H1 (cell line): ENCODE results near the gene SAMD4A. TPM values are rescaled to one million over a fixed set of nuclear protein-coding genes. Genes with fewer than 3 reads are reported as not detected.

Source experiments
- CTCF ChIA-PET: fragments of 300-600 bp; sonication (Branson Sonifier 250); formaldehyde crosslinking; loops from one replicate; lab custom pipeline; 2021; ENCODE audit not compliant: partially characterized antibody; lab: Charles Lee
- POLR2A ChIA-PET: fragments of 300-600 bp; sonication (Branson Sonifier 250); formaldehyde crosslinking; loops from one replicate; lab custom pipeline; 2021; ENCODE audit warnings: inconsistent platforms; ENCODE audit not compliant: partially characterized antibody; lab: Charles Lee
- DNase-seq, 2 experiments: peaks; one replicate each; pipeline versions ENCODE4 v3.0.0 to v3.0.0-alpha.2; 2010 to 2022; ENCODE audit warnings: low spot score in 2 of 2, low read depth in 1 of 2, mixed read lengths in 1 of 2
- FAIRE-seq: peaks from 2 replicates; lab custom pipeline; 2011; peaks lifted over from hg19 to GRCh38; lab: Jason Lieb, UNC
- H2AFZ ChIP-seq: 2 replicates; pipeline ENCODE4 v1.8.1; 2012; ENCODE audit warnings: low read length, inconsistent platforms
- H2AK5ac ChIP-seq: 2 replicates; pipeline ENCODE4 v1.6.1; 2013; ENCODE audit warnings: low read depth, low read length
- H2BK120ac ChIP-seq: replicated peaks from 2 replicates; pipeline ENCODE3; 2013; ENCODE audit warnings: low read depth, low read length, inconsistent platforms
- H2BK12ac ChIP-seq: 2 replicates; pipeline ENCODE4 v1.6.1; 2013; ENCODE audit warnings: low read depth, low read length
- H2BK15ac ChIP-seq: 2 replicates; pipeline ENCODE4 v1.6.1; 2013; ENCODE audit warnings: low read length
- H2BK20ac ChIP-seq: 2 replicates; pipeline ENCODE4 v1.6.1; 2013; ENCODE audit warnings: low read length
- H2BK5ac ChIP-seq: 2 replicates; pipeline ENCODE4 v1.6.1; 2013; ENCODE audit warnings: low read depth, low read length
- H3K14ac ChIP-seq: 2 replicates; pipeline ENCODE4 v1.6.1; 2013; ENCODE audit warnings: inconsistent platforms; ENCODE audit not compliant: insufficient read length
- H3K18ac ChIP-seq: 2 replicates; pipeline ENCODE4 v1.6.1; 2013; ENCODE audit warnings: low read length; ENCODE audit errors: extremely low read depth
- H3K23ac ChIP-seq: 2 replicates; pipeline ENCODE4 v1.6.1; 2013; ENCODE audit warnings: inconsistent platforms; ENCODE audit not compliant: insufficient read length
- H3K23me2 ChIP-seq: 2 replicates; pipeline ENCODE4 v1.6.1; 2013; ENCODE audit warnings: low read depth, low read length
- H3K27ac ChIP-seq: 2 replicates; pipeline ENCODE4 v1.6.1; 2011; ENCODE audit warnings: low read depth, low read length, inconsistent platforms
- H3K27me3 ChIP-seq, 4 experiments: replicated peaks in 1 of 4; 1 replicate in 1 of 4; 2 replicates in 3 of 4; pipeline versions ENCODE4 v1.6.1 to v1.8.1; 2011 to 2013; ENCODE audit warnings: low read length in 3 of 4, mild to moderate bottlenecking in 3 of 4, inconsistent platforms in 2 of 4, mixed read lengths in 2 of 4, moderate library complexity in 1 of 4; ENCODE audit not compliant: control insufficient read depth in 3 of 4, insufficient read depth in 3 of 4; ENCODE audit errors: extremely low read depth in 1 of 4
- H3K36me3 ChIP-seq, 4 experiments: 2 replicates each; pipeline versions ENCODE4 v1.6.1 to v1.8.1; 2011 to 2013; ENCODE audit warnings: mild to moderate bottlenecking in 4 of 4, low read length in 3 of 4, moderate library complexity in 2 of 4, control low read depth in 1 of 4, inconsistent platforms in 1 of 4; ENCODE audit not compliant: insufficient read depth in 4 of 4, control insufficient read depth in 2 of 4
- H3K4ac ChIP-seq: replicated peaks from 2 replicates; pipeline ENCODE3; 2013; ENCODE audit warnings: low read length, low read depth, mixed read lengths, inconsistent platforms; ENCODE audit not compliant: insufficient read length
- H3K4me1 ChIP-seq, 4 experiments: replicated peaks in 1 of 4; 1 replicate in 1 of 4; 2 replicates in 3 of 4; pipeline versions ENCODE4 v1.6.1 to v1.8.1; 2011 to 2013; ENCODE audit warnings: low read length in 3 of 4, inconsistent platforms in 2 of 4, mixed read lengths in 1 of 4; ENCODE audit not compliant: insufficient read depth in 4 of 4, control insufficient read depth in 3 of 4
- H3K4me2 ChIP-seq, 2 experiments: 2 replicates each; pipeline versions ENCODE4 v1.6.1 to v1.8.1; 2011 to 2013; ENCODE audit warnings: low read depth in 2 of 2, low read length in 2 of 2, control low read depth in 1 of 2, inconsistent platforms in 1 of 2, mild to moderate bottlenecking in 1 of 2; ENCODE audit not compliant: insufficient read depth in 1 of 2
- H3K4me3 ChIP-seq, 4 experiments: fragments of 200-600, 300-600 bp in 1 of 4; sonication (generic), shearing (Covaris generic), sonication (Bioruptor Twin) in 1 of 4; 2 replicates each; pipeline versions ENCODE4 v1.5.1 to v1.8.1; 2011 to 2016; ENCODE audit warnings: low read length in 4 of 4, low read depth in 3 of 4, control low read depth in 2 of 4, inconsistent platforms in 2 of 4, mild to moderate bottlenecking in 2 of 4, mixed read lengths in 1 of 4, moderate library complexity in 1 of 4; ENCODE audit not compliant: insufficient read depth in 2 of 4; ENCODE audit errors: extremely low read depth in 1 of 4
- H3K56ac ChIP-seq: replicated peaks from 2 replicates; pipeline ENCODE3; 2013; ENCODE audit warnings: low read depth, mild to moderate bottlenecking, mixed read lengths, low read length, inconsistent platforms; ENCODE audit not compliant: insufficient read length
- H3K79me1 ChIP-seq: 2 replicates; pipeline ENCODE4 v1.6.1; 2013; ENCODE audit warnings: low read depth, low read length, control low read depth
- H3K79me2 ChIP-seq, 2 experiments: 2 replicates each; pipeline versions ENCODE4 v1.6.1 to v1.8.1; 2012 to 2013; ENCODE audit warnings: low read length in 2 of 2, mild to moderate bottlenecking in 2 of 2, inconsistent platforms in 1 of 2; ENCODE audit not compliant: insufficient read depth in 2 of 2, control insufficient read depth in 1 of 2
- H3K9ac ChIP-seq, 4 experiments: replicated peaks in 1 of 4; 1 replicate in 1 of 4; 2 replicates in 3 of 4; pipeline versions ENCODE4 v1.6.1 to v1.8.1; 2011 to 2013; ENCODE audit warnings: low read depth in 3 of 4, low read length in 3 of 4, control low read depth in 2 of 4, mild to moderate bottlenecking in 2 of 4, moderate library complexity in 2 of 4, inconsistent platforms in 1 of 4; ENCODE audit errors: extremely low read depth in 1 of 4
- H3K9me3 ChIP-seq, 2 experiments: 2 replicates each; pipeline versions ENCODE4 v1.6.1 to v1.8.1; 2012 to 2013; ENCODE audit warnings: mild to moderate bottlenecking in 2 of 2, moderate library complexity in 2 of 2, control low read depth in 1 of 2, inconsistent platforms in 1 of 2, low read depth in 1 of 2, low read length in 1 of 2, mixed read lengths in 1 of 2; ENCODE audit not compliant: insufficient read depth in 2 of 2
- H4K20me1 ChIP-seq, 2 experiments: replicated peaks in 1 of 2; 2 replicates each; pipeline versions ENCODE3 to v1.8.1; 2011 to 2013; ENCODE audit warnings: inconsistent platforms in 2 of 2, low read length in 2 of 2, mild to moderate bottlenecking in 1 of 2; ENCODE audit not compliant: insufficient read depth in 2 of 2, control insufficient read depth in 1 of 2
- H4K5ac ChIP-seq: 2 replicates; pipeline ENCODE4 v1.6.1; 2013; ENCODE audit warnings: low read length, low read depth, mixed read lengths, inconsistent platforms; ENCODE audit not compliant: insufficient read length
- H4K8ac ChIP-seq: 2 replicates; pipeline ENCODE4 v1.8.0; 2013; ENCODE audit warnings: mild to moderate bottlenecking, moderate library complexity, low read length, inconsistent platforms; ENCODE audit not compliant: insufficient read depth; ENCODE audit errors: extremely low read depth
- H4K91ac ChIP-seq: replicated peaks from 2 replicates; pipeline ENCODE3; 2013; ENCODE audit warnings: low read length, mixed read lengths, inconsistent platforms; ENCODE audit not compliant: insufficient read length
- RFX5 ChIP-seq: IDR thresholded peaks from 2 replicates; pipeline ENCODE4 v1.6.1; 2011; ENCODE audit warnings: low read depth, low read length, improper control_type of control experiment, borderline replicate concordance
- RXRA ChIP-seq: IDR thresholded peaks from 2 replicates; pipeline ENCODE4 v1.6.1; 2011; ENCODE audit warnings: low read depth, mild to moderate bottlenecking, low read length, moderate library complexity; ENCODE audit not compliant: insufficient read depth
- WGBS, 2 experiments: shearing (Covaris generic) in 1 of 2; methylation state at CpG; one replicate each; pipeline versions ENCODE4 v1.1.6 to v1.1.7; 2013 to 2015; ENCODE audit warnings: low lambda C conversion rate in 2 of 2, mixed read lengths in 2 of 2, inconsistent platforms in 1 of 2, low coverage in 1 of 2, missing lambda C conversion rate in 1 of 2; ENCODE audit not compliant: insufficient replicate concordance in 2 of 2, insufficient coverage in 1 of 2, insufficient read length in 1 of 2; ENCODE audit errors: extremely low coverage in 1 of 2, missing lambda C conversion rate in 1 of 2; 5-methylcytosine and 5-hydroxymethylcytosine counted together
- polyA plus RNA-seq, 7 experiments: library from polyadenylated mRNA; depleted of rRNA in 3 of 7; stranded (reverse) in 5 of 7; unstranded in 2 of 7; fragments of >200 nt in 5 of 7; fragments of 200-250 nt in 2 of 7; gene quantifications; 1 replicate in 5 of 7; 2 replicates in 1 of 7; 4 replicates in 1 of 7; pipeline versions ENCODE4 v1.2.1 to v1.2.3, GENCODE V29; 2011 to 2013; ENCODE audit warnings: missing spikeins in 2 of 7, mixed read lengths in 2 of 7
- total RNA-seq: library from RNA; stranded (reverse); fragmentation: NEBNext Ultra II Directional; extraction: Animal tissue kit (Norgen Biotek cat#: 25700); gene quantifications from 2 replicates; pipeline ENCODE4 v1.2.1, GENCODE V29; 2021

The SAMD4A gene
- total and polyA plus RNA-seq, 2 of the 8 experiments (the other 6 are each of a cell fraction or from before 2014, with no cell fraction given): 2.4 to 12.3 TPM

- no peak overlapping the region for H3K4ac ChIP-seq
- H2AFZ ChIP-seq: no peak overlapping the region
- H3K56ac ChIP-seq: no peak overlapping the region
- no peaks in the 10 kb centered on the region; the same call in 1 of the 2 replicates for H3K23me2 ChIP-seq
- peak overlapping the region; percentile 1; the same call in 1 of the 2 replicates for H2BK20ac ChIP-seq
- peaks cover 0 to 6% of the 10 kb centered on the region in 2 experiments; a peak in 1 of 4 replicates for H3K79me2 ChIP-seq
- no peak overlapping the region for H2BK12ac ChIP-seq
- CTCF ChIA-PET: interaction anchor here (0.6 to 7.2 kb wide), 19 partner anchors 12 to 123 kb away, joined by 3 to 53 read pairs (median 4); no protein-coding TSS in a partner anchor
- H4K5ac ChIP-seq: no peak overlapping the region
- no peaks in the 10 kb centered on the region for H3K36me3 ChIP-seq
- H3K4me1 ChIP-seq: peaks cover 6 to 11% (median 8%) of the 10 kb centered on the region in 4 experiments
- H3K14ac ChIP-seq: no peak overlapping the region
- H3K18ac ChIP-seq: no peak overlapping the region
- H4K8ac ChIP-seq: no peak overlapping the region
- POLR2A ChIA-PET: interaction anchor here (0.6 to 2.6 kb wide), 12 partner anchors 8 to 341 kb away, joined by 3 to 16 read pairs (median 5); partner anchors contain the start of genes CGRRF1, GCH1 and SAMD4A
- no peak overlapping the region for H2AK5ac ChIP-seq
- 98% methylated on average over 4 of the region's 4 CpGs; no CpG with 5 or more reads in 1 of the 2 experiments for whole genome bisulfite sequencing, 2 experiments
- no peak overlapping the region for H4K91ac ChIP-seq
- H3K27ac ChIP-seq: no peak overlapping the region
- DNase-seq (no peak), FAIRE-seq (no peak)
- no peaks in the 10 kb centered on the region; the same call in 1 of the 2 replicates for H3K79me1 ChIP-seq
- no peaks in the 10 kb centered on the region for H3K9me3 ChIP-seq
- no peak overlapping the region for H3K23ac ChIP-seq
- H3K4me3 ChIP-seq: no peak overlapping the region
- H3K9ac ChIP-seq: no peak overlapping the region
- H3K27me3 ChIP-seq: no peaks in the 10 kb centered on the region
- no peak overlapping the region for H2BK15ac ChIP-seq
- no peak overlapping the region for H2BK5ac ChIP-seq
- H3K4me2 ChIP-seq: no peak overlapping the region; a peak in 1 of 4 replicates
- H4K20me1 ChIP-seq: no peaks in the 10 kb centered on the region
- H2BK120ac ChIP-seq: no peak overlapping the region
- TF ChIP-seq RFX5 (no peak), RXRA (no peak)
These were observed 118.4 kb downstream of the SAMD4A start for GRCh38 chr14:54685286-54685845.
